ENCODE data around the gene SMC1A.
"Not testable (repeated sequence)": the region's sequence is repeated elsewhere in the genome, so short reads cannot be mapped to it uniquely, and the experiment has no call there.

Gene SMC1A

DNA sequence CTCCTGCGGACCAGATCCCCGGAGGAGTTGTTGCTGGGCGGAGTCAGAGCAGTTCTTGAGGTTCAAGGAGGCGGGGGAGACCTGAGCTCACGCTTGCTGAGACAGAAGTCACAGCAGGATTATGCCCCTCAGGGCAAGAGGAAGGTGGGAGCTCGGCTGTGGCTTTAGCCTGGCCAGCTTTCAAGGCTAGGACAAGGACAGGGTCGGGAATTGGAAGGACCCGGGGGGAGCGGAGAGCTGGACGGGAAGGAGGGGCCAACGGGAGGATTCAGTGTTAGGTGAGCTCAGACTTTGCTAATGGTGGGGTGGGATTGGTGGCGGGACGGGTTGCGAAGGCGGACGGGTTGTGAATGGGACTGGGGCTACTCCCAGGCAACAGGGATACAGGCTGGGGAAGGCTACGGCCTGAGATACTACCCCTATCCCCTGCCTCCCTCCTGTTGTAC is 430 bp upstream of the SMC1A start, which contains the start of gene RIBC1:
TSS of gene RIBC1 (plus strand) at position 13 of the 446 bp plus-strand sequence. CDS start 3,404 bp downstream, outside the sequence.
- no peak for DNase-seq (ENCODE audit: low read depth)

DNA sequence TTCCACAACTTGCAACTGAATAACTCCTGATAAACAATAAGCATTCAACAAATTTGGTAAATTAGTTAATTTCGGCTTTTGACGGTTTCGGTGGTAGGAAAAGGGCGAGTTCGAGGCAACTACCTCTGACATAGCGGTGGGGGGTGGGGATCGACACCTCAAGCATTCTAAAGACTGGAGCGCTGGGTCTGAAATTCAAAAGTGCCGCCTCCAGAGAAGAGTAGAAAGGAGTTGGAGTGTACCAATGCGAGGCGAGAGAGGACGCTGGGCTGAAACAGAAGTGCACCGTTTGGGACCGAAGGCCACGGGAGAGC is 725 bp downstream of the SMC1A start:
- DNase-seq (ENCODE audit: low read depth), result no peak

DNA sequence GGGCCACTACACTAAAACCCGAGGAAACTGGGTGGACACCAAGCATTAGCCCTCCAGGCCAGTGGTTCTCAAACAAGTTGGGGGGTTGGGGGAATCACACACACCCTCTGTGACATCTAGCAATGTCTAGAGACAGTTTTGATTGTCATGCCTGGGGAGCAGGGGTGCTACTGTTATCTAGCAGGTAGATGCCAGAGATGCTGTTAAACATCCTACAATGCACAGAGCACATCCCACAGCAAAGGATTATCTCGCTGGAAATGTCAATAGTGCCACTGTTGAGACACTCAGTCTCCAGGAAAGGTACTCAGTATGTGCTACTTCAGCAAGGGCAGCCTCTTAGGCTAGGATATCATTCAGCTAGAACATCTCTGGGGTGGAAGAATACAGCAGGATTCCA is 1.3 kb downstream of the SMC1A start:
- no peak for DNase-seq (ENCODE audit: low read depth)

DNA sequence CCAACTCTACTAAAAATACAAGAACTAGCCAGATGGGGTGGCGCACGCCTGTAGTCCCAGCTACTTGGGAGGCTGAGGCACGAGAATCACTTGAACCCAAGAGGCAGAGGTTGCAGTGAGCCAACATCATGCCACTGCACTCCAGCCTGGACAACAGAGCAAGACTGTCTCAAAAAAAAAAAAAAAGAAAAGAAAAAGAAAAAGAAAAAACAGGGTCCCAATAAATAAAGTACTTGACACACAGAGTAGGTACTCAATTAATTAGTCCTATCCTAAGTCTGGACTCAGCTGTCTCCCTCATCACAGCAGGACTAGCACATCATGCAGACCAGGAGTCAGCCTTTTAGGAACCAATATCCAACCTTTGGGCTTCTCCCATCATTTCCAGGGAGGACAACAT is 2.1 kb downstream of the SMC1A start:
- not testable (repeated sequence) for DNase-seq (ENCODE audit: low read depth)

DNA sequence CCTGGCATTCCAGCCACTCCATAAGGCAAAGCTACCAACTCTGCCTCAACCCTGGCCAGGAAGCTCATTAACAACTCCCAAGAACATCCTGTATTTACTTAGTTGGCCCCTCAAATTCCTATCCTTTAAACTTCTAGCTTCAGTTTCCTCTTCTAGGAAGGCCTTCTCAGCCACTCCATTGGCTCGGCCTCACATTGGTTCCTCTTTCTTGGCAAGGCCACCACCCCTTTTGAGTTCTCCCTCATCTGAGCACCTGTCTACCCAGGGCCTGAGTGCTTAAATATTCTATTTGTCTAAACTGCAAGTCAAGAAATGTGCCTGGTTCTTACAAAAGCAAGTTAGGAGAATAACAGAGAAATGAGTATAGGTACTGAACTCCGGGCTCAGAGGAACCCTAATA is 10.0 kb downstream of the SMC1A start:
- no peak for DNase-seq (ENCODE audit: low read depth)

- no peak for DNase-seq (ENCODE audit: low read depth)
These were observed 18.9 kb downstream of the SMC1A start for GRCh38 chrX:53403535-53403934.

DNA sequence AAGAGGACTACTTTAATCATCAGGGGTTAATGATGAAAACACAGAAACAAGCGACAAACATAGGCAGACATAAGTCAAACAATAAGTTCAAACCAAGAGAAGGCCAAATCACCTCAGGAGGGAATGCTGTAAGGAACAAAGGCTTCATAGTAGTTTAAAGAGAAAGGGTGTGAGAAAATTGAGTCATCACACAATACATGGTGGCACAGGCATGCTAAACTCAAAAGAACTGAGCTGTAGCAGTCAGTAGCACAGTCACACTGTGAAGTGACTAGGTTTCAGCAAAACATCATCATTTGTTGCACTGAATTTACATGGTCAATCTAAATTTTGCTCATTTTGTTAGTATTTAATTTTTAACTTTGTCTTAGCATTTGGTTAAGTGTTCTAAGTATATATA is 24.2 kb downstream of the SMC1A start:
- no peak for DNase-seq (ENCODE audit: low read depth)

GRCh38 chrX:53395605-53396298 is 26.7 kb downstream of the SMC1A start:
- DNase-seq (ENCODE audit: low read depth), result no peak

GRCh38 chrX:53383376-53384076 is 38.9 kb downstream of the SMC1A start:
- no peak for DNase-seq (ENCODE audit: low read depth)

GRCh38 chrX:53379747-53380146 is 42.7 kb downstream of the SMC1A start:
- no peak for DNase-seq (ENCODE audit: low read depth)

DNA sequence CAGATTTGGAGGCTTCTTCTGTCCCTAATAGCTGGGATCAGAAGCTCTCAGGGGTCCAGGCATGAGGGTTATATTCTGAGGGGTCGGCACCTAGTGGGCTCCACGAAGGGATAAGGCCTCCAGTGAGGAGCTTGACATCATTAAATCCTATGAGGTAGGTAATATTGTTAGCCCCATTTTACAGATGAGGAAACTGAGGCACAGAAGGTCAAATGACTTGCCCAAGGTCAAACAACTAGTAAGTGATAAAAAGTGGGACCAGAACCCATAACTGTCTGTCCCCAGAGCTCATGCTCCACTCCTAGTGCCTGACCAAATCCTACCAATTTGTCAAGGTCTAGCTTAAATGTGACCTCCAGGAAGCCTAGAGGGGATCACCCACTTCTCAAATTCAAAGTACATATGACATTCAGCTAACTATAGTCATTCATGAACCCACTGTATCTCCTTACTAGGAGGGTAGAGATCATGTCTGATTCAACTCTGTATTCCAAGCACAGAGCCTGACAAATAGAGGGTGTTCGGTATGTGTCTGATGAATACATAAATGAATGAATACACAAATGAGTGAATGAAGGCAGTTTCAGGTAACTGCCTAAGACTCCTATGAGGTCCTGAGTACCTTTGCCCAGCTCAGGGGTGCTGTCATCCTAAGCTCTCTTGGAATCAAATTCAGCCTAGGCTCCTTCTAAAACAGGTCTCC is 43.3 kb downstream of the SMC1A start:
- no peak for DNase-seq (ENCODE audit: low read depth)

DNA sequence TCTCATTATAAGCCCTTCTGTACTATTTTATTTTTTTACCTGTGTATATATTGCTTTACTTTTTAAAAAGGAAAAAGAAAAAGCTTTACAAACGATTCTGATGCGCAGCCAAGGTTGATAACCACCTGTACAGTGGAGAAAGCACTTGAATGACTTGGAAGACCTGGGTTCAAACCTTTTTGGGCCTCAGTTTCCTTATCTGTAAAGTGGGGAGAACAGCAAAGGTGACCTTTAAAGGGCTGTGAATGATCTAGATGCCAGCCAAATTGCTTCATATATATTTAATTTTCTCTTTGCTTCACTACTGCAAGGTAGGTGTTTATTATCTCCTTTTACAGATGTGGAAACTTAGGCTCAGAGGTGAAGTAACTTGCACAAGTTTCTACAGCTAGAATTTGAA is 45.0 kb downstream of the SMC1A start:
- DNase-seq (ENCODE audit: low read depth), result no peak

GRCh38 chrX:53376888-53377287 is 45.6 kb downstream of the SMC1A start:
- no peak for DNase-seq (ENCODE audit: low read depth)

DNA sequence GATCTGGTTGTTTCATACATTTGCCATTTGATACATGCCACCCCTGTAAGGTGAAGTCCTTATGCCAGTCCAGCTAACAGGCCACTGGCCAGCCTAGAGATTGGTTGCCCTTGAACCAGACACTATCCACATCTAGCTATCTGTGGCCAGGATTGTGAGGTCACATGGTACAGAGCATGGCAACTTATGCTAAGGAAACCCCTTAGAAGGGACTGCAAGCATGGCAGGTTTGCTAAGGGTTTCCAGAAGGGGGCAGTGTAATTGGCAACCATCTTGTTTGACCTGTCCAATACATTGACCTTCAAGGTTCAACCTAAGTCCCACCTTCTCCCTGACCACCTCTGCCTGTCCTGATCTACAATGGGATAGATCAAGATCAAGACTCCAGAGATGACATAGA is 47.5 kb downstream of the SMC1A start:
- DNase-seq (ENCODE audit: low read depth), result no peak

- DNase-seq (ENCODE audit: low read depth), result no peak
These were observed 48.1 kb downstream of the SMC1A start for GRCh38 chrX:53374222-53374820.

DNA sequence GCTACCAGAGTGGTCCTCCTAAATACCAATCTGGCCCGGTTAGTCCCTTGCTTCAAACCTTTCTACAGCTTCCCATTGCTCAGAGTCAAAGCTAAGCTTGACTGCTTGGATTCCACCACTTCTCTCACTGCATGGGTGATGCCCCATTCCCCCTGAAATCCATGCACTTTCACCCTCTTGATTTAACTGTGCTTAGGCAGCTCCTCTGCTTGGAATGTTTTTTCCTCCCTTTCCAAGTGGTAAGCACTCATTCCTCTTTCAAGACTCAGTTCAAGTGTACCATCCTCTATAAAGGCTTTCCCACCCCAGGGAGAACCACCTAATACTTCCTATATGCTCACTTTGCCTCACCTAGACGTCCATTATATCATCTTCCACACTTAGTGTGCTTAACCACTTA is 49.1 kb downstream of the SMC1A start:
- DNase-seq (ENCODE audit: low read depth), result no peak

DNA sequence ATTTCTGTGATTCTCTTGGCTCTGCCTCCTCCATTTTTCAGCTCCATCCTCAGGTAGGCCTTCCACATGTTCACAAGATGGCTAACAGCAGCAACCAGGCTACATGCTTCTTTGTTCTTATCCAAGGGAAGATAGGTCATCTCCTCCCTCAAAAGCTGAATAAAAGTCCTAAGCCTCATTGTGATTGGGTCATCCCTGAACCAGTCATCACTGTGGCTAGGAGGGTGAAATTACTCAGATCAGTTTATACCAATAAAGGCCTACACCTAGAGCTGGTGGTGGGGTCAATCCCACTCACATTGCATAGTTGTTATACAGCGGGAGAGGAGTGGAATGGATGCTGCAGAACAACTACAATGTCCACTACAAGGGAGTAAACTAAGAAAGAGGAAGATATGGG is 56.0 kb downstream of the SMC1A start:
- DNase-seq (ENCODE audit: low read depth), result not testable (repeated sequence)

DNA sequence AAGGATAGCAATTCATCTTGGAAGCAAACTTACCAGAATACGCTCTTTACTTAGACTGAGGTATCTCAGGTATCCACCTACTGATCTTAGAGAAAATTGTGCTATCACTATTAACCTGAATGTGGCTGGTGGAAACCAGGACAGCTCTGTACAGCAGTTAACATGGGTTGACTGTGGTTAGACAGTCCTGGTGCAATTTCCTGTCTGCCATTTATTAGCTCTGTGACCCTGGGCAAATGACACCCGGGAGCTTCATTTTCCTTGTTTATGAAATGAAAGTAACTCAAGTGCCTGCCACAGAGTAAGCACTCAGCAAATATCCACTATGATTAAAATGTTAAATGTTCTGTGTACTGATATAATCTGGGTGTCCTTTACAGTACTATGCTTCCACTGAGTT is 60.0 kb downstream of the SMC1A start:
- no peak for DNase-seq (ENCODE audit: low read depth)

GRCh38 chrX:53357799-53358530 is 64.5 kb downstream of the SMC1A start:
- DNase-seq (ENCODE audit: low read depth), result no peak

DNA sequence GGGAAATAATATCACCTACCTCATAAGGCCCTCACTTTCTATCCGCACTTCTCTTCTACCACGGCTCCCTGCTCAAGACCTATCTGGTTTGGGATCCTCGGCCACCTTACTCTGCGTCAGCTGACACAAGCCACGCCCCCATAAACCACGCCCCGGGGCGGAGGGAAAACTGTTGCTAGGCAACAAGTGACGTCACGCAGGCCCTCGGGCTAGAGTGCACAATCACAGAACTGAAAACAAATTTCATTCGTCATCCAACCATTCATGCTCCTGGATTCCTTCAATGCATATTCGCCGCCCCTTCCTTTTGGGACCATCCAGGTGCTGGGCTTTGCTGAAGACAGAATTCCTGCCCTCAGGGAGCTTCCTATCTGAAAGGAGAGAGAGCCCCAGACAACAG is 66.3 kb downstream of the SMC1A start:
- no peak for DNase-seq (ENCODE audit: low read depth)

- no peak for DNase-seq (ENCODE audit: low read depth)
These were observed 67.8 kb downstream of the SMC1A start for GRCh38 chrX:53354669-53355068.

DNA sequence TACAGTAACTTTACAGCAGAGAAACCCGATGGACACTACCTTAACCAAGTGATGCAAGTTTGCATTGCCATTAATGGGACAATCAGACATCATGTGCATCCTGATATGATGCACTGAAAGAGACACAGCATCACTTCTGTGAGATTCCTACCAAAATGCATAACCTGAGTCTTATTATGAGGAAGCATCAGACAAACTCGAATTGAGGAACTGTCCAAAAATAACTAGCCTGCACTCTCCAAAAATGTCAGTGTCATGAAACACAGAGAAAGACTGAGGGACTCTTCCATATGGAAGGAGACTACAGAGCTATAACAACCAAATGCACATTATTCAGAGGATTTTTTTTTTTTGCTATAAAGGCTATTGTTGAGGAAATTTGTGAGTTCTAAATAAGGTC is 74.5 kb downstream of the SMC1A start:
- DNase-seq (ENCODE audit: low read depth), result no peak

Measured in stimulated activated CD8-positive, alpha-beta memory T cell treated with anti-CD3 and anti-CD28 coated beads, Interleukin-4, amount 100 ng/mL, for 24 hours (primary cell).